EL (cell line): Measurements from ENCODE around the gene LTA4H.
A peak's percentile ranks its signal among the peaks of the same experiment; 100 is the strongest.

Experiments
- DNase-seq: peaks from one replicate; pipeline ENCODE4 v3.0.0-alpha.2; 2016

LTA4H gene

DNA sequence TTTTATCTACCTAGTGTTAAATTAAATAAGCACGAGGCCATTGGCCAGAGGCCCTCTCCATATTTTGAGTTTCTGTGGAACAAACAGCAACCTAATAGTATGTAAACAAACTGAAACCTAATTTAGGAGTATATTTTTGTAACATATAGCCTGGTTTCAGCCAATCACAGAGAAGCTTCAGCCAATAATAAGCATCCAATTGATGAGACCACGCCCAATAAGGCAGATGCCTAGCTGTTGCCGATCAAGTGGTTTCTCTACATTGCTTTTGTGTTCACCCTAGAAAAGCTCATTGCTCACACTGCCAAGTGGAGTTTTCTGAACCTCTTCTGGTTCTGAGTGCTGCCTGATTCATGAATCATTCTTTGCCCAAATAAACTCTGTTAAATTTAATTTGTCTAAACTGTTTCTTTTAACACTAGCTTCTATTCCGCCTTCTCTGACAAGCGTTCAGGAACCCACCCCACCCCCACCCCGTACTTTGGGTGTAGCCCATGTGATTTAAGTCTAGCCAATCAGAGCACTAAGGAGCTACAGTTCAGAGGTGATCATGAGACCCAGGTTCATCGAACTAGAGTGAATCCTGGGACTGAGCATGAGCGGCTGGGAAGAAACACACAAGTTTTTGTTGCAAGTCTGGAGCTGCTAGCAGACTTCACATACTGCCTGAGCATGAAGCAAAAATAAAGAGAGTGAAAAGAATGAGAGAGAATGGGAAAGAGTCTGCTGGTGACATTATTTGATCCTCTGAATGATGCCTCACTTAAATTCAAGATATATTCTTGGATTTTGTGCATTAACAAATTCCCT is 21.5 kb upstream of the LTA4H start:
- no peak for DNase-seq

DNA sequence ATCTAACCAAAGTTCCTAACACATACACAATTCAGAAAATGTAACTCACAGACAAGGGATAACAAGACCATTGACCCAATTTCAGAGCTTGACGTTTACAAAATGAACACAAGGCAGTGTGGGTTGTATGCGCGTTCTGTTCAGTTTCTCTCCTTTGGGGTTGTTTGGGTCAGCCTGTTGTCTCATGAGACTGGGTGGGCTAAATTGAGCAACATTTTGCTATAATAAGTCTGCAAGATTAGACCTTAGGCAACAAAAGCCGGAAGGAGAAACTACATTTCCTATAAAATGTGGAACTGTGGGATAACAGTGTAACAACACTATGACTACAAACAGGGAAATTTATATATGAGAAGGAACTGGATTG is 18.8 kb upstream of the LTA4H start:
- no peak for DNase-seq

DNA sequence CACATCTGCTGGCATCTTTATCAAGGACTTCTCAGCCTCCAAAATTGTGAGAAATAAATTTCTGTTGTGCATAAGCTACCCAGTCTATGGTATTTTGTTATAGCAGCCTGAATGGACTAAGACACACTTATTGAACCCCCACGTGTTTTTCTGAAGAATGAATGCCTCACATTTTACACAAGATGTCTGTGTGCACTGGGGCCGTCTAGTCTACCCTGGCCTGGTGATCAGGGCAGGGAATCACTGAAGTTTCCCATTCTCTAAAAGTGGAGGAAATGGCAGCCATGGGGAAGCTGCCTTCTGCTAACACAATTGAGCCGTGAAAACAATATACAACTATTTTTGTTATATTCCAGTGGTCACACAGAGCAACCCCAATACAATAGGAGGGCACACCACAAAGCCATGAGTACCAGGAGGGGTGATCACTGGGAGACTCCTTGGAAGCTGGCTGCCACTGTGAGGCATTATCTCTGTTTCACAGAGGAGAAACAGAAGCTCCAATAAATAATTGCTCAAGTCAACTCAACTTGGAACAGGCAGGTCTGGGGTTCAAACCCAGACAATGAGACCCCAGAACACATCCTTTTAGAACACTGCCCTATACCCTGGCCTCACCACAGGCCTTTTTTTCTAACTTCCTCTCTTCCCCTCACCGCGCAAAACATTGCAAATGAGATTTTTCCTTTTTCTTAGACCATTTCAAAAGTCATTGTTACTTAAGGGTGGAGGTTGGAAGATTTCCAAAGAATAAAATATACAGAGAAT is 18.3 kb upstream of the LTA4H start:
- no peak for DNase-seq

DNA sequence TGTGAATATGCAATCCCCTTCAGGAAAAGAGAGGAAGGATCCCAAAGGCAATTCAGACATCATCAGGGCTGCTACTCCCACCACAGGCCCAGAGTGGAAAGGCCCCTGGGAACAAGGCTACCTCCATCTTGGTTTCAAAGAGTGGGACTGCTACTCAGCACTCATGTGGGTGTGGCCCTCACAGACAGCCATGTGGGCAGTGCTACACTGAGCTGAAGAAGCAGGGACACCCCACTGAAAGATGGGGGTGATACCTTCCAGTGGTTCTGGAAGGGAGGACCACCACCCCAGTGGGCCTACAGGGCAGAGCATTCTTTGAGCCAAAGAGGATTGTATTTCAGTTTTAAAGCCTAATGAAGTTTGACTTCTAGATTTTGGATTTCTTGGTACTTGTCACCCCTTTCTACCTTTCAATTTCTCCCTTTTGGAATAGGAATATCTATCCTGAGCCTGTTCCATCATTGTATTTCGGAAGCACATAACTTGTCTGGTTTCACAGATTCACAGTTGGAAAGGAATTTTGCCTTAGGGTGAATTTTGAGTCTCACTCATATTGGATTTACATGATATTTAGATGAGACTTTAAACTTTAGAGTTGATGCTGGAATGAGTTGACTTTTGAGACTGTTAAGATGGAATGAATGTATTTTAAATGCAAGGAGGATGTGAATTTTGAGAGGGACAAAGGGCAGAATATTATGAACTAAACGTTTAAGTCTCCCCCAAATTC is 16.5 kb upstream of the LTA4H start:
- DNase-seq = peak; percentile 17

DNA sequence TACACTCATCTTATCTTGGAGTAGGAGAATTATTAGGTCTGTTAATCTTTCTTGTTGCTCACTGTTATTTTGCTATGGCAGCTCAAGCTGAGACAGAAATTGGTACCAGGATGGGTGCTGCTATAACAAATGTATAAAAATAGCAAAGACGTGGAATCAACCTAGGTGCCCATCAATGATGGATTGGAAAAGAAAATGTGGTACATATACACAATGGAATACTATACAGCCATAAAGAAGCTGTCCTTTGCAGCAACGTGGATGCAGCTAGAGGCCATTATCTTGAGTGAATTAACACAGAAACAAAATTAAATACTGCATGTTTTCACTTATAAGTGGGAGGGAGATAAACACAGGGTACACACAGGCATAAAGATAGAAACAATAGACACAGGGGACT is 14.8 kb upstream of the LTA4H start:
- no peak for DNase-seq

DNA sequence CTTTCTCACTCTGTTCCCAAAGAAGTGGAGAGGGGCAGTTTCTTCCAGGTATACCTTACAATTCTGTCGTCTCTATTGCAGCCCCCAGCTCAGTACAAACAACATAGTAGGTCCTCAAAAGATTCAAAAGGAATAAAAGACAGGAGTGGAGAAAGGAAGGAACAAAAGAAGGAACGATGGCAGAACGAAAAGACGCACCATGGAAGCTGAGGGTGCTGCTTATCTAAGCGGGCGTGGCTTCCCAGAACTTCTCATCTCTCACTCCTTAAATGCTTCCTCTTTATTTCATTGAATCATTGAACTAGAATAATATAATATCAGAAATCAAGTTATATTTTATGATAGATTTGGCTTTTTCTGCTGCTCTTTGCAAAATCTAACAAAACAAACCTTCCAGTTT is 13.7 kb upstream of the LTA4H start:
- DNase-seq = no peak

DNA sequence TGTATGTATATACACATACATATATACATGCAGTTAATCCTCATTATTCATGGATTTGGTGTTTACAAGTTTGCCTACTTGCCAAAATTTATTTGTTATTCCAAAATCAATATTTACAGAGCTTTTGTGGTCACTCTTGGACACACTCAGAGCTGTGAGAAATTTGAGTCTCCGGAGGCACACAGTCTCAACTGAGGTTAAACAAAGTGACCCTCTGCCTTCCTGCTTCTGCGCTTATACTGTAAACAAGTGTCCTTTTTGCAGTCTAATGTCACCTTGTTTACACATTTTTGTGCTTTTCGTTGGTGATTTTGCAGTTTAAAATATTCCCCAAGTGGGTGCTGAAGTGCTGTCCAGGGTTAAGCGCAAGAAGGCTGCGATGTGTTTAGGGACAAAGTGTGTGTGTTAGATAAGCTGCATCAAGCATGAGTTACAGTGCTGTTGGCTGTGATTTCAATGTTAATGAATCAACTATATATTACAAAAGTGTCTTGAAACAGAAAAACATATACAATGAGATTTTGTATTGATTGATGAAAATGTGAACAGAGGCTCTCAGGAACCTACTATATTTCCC is 13.1 kb upstream of the LTA4H start:
- no peak for DNase-seq

DNA sequence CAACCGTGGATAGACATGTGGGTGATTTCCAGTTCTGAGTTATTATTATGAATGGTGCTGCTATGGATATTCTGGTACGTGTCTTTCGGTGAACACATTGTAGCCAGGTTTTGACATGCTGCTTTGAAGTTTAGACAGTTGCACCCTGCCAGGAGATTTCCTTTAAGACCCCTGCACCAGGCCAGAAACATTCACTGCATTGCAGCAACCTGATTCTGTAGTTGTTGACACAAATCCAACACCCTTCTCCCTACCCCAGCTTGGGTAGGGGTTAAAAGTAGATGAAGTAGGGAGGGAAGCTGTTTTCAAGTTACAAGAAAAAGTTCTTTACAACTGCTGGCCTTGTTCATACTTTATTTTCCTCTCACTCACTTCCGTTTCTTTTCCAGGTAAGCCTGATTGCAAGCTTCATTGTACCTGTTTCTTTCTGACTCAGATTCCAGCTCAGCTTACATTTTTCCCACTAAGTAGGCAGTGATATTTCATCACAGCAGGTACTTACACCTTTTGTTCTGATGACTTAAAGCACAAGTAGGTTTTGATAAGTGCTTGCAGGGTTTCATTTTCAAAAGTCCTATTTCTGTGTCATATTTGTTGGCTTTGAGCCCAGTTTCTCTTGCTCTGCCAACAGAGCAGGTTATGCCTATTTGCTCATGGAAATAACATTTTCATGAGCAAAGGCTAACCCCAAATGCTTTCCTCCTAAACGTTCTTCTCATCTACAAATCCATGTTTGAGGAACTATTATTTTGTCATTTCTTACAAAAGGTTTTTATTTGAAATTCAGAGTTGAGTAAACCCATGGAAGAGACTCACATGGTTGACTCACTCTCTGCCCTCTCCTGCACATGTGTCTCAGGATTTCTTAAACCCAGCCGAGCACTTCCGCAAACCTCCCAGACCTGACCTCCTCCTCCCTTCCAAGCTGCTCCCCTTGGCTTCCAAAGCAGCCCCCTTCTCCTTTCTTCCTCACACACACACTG is 12.1 kb upstream of the LTA4H start:
- DNase-seq = peak; percentile 62

DNA sequence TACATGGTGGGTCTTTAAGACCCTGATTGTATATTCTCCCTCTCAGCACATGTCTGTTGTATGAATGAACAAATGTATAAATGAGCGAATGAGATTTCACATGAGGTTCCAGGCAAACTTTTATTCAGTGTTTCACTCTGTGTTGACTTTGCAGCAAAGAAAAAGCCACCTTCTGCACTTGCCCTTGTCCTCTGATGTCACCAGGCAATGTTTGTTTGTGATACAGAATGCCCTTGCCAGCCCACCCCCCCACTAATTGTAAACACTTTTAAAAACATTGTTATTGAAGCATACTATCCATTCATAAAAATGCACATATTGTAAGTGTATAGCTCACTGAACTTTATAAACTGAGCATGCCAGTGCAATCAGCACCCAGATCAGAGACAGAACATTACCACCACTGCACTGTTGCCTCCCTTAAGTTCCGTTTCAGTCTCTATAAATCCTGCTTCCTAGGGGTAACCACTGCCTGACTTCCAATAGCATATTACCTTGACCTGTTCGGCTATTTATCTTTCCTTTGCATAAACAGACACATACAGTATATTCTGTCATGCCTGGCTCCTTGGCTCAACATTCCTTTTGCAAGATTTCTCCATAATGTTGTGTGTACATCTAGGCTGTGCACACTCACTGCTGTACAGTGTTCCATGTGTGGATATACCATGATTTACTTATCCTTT is 11.3 kb upstream of the LTA4H start:
- DNase-seq = no peak

DNA sequence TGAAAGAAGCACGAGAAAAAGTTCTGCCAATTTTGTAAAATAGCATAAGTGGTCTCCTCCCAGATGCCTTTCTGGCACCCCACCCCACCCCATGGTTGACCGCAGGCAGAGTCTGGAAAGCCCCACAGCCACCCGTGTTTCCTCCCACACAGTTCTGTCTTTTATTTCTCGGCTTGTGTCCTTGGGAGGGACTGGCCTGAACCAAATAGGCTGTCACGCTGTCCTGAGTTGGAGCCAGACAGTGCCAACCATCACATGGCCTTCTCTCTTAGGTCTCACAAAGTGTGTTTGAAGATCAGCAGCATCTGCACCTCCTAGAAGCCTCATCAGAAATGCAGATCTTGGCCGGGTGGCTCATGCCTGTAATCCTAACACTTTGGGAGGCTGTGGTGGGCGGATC is 10.2 kb upstream of the LTA4H start:
- no peak for DNase-seq

DNA sequence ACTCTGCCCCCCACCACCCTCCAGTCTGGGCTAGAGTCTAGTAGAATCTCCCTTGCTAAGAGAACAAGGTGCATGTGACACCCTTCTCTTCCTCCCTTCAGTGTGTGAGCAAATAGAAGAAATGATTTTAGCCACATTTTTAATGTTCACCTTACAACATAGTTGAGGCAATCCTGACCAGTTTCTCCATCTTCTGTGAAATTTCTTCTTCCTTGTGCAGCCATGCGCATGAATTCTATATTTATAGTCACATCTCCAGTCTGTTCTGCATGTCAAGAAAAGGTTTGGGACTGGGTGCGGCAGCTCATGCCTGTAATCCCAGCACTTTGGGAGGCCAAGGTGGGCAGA is 9.5 kb upstream of the LTA4H start:
- no peak for DNase-seq

DNA sequence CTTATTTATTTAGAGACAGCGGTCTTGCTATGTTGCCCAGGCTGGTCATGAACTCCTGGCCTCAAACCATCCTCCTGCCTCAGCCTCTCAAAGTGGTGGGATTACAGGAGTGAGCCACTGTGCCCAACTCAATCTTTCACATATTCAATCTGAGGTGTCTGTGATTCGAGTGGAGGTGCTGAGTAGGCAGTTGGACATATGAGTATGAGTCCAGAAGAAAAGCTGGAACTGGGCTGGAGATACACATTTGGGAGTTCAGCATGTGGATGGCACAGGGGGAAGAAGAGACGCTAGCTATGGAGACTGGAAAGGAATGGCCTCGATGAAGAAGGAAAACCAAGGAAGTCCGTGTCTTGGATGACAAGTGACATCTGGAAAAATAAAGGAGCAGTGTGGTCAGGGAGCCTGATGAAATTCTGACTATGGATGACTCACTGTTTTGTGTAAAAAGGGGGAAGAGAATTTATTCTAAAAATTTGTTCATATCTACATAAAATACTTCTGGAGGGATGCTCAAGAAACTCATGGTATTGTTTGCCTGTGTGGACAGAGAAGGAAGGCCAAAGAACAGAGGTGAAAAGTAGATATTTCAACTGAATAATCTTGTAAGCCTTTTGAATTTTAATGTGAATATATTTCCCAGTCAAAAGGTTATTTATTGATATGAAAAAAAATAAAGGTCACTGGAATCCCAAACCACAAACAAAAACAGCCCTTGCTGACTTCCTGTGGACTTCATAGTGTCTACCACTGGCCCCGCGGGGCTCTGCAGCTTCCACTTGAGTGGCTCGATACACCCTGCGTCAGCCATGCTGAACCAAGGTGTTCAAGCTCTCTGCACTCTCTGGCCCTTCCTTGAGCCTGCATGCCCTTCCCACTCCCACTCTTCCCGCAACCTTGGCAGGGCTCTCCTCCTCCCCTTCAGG is 8.9 kb upstream of the LTA4H start:
- peak; percentile 66 for DNase-seq

DNA sequence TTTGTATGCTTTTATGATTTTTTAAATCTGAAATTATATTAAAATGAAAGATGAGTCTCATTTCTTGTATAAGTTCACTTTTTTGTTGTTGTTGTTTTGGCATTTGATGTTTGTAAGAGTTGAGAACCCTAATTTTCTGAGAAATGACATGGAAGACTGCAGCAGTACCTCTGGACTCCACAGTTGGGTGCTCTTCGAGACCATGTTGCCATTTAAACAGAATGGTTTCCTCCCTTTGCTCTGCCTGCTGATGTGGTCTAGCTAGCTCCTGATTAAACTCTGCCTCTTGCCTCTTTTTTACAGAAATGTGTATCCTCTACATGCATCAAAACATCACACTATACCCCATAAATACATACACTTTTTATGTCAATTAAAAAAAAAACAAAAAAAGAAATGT is 5.8 kb upstream of the LTA4H start:
- DNase-seq = no peak

DNA sequence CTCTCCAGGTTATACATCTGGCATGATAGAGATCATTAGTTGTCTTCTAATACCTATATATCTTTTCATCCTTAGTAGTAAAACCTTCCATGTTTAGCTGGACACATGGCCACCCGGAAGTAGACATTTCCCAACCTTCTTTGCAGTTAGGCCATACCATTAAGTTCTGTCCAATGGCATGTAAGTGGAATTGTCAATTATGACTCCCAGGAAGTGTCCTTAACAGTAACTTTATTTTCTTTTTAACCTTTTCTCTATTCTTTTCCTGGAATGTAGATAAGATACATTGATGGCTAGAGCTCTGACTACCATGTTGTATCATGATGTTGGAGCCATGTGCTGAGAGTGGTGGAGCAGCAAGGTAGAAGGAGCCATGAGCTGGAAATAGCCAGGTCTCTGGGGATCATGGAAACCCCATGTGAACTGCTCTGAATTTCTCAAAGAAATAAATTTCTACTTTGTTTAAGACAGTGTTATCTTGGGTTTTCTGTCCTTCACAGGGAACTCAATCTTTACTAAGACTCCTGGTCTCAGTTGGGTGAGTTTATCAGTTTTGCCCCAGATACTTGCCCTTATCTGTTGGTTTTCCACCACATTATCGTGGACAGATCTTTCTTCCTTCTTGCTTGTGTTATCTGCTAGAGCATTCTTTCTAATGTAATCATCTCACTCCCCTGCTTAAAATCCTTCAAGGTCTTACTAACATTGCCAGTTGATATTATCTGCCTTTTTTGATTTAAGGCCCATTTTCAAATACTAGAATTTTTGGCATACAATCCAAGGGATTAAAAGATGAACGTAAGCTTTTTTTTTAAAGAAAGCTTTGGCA is 5.1 kb upstream of the LTA4H start:
- no peak for DNase-seq

DNA sequence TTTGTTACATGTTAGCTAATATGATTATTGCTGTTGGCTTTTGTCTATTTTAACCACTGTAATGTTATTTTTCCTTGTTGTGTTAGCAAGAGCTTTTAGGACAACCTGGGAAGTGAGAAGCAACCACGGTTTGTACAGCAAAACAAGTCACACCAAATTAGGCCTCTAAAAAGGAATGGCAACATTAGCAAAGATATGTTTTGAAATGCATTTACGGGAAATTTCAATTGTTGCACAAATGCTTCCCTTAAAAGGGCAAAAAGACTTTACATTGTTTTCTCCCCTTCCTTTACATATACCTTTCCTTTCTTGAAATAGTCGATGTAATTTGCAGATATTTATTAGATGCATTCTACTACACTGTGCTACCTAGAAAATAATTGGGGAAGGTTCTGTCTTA is 4.1 kb upstream of the LTA4H start:
- no peak for DNase-seq

DNA sequence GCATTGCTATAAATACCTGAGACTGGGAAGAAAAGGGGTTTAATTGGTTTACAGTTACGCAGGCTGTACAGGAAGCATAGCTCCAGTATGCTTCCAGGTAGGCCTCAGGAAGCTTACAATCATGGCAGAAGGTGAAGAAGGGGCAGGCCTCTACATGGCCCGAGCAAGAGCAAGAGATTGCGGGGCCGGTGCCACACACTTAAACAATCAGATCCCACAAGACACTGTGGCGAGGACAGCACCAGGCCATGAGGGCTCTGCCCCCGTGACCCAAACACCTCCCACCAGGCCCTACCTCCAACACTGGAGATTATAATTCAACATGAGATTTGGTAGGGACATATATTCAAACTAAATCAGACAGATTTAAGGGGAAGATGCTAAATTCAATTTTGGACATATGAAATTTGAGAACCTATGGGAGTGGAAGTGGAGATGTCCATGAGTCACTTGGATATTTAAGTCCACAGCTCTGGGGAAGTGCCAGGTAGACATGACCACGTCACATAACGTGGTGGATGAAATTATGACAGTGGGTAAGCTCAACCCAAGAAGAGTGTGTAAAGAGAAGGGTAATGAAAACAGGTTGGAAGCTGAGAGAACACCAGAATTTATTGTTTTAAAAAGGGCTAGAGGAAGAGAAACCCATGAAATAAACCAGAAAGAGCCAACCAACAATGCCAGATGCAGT is 1.5 kb upstream of the LTA4H start:
- DNase-seq = peak; percentile 21

DNA sequence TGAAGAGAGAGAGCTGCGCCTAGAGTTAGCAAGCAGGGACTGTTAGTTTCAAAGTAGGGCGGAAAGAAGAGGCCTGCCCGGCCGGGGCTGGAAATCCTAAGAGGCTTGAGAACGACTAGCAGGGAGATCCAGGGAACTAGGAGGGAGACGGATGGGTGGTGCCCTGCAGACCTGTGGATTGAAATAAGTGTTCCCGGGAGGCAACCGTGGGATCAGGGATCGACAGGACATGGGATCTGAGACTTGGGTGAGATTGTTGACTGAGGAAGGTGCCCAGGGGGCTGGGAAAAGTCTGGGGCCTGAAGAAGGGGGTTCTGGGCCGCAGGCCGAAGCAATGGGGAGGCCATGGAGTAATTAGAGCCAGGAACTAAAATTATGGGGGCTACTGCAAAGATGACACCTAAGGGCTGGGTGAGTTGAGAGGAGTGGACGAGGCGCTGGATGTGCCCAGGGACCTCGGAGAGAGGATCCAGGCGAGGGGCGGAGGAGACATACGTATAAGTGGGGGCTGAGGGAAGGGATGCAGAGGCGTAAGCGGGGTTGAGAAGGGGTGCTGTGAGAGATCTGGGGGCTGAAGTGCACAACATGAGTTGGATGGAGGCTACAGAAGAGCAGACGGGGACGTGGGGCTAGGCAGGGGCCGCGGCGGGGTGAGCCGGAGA is 635 bp downstream of the LTA4H start:
- DNase-seq = peak; percentile 45
